GM10266 (cell line): Measurements from ENCODE around the gene GRIK4.

Source experiments
- DNase-seq: peaks from one replicate; pipeline ENCODE4 v3.0.0; 2012; ENCODE audit errors: extremely low spot score
- TF ChIP-seq, protein P1 (sequence below): IDR thresholded peaks from 2 replicates; pipeline ENCODE4 v1.5.1; 2012; ENCODE audit warnings: mild to moderate bottlenecking, low read depth; ENCODE audit not compliant: control insufficient read depth, insufficient read depth; ENCODE audit errors: missing control alignments

Gene GRIK4

GRCh38 chr11:120723751-120724150 is 212.2 kb downstream of the GRIK4 start:
- no peak for DNase-seq
- TF ChIP-seq, protein P1, sequence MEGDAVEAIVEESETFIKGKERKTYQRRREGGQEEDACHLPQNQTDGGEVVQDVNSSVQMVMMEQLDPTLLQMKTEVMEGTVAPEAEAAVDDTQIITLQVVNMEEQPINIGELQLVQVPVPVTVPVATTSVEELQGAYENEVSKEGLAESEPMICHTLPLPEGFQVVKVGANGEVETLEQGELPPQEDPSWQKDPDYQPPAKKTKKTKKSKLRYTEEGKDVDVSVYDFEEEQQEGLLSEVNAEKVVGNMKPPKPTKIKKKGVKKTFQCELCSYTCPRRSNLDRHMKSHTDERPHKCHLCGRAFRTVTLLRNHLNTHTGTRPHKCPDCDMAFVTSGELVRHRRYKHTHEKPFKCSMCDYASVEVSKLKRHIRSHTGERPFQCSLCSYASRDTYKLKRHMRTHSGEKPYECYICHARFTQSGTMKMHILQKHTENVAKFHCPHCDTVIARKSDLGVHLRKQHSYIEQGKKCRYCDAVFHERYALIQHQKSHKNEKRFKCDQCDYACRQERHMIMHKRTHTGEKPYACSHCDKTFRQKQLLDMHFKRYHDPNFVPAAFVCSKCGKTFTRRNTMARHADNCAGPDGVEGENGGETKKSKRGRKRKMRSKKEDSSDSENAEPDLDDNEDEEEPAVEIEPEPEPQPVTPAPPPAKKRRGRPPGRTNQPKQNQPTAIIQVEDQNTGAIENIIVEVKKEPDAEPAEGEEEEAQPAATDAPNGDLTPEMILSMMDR: no peak

GRCh38 chr11:120727752-120728151 is 216.2 kb downstream of the GRIK4 start:
- no peak for DNase-seq
- TF ChIP-seq, protein P1: no peak

DNA sequence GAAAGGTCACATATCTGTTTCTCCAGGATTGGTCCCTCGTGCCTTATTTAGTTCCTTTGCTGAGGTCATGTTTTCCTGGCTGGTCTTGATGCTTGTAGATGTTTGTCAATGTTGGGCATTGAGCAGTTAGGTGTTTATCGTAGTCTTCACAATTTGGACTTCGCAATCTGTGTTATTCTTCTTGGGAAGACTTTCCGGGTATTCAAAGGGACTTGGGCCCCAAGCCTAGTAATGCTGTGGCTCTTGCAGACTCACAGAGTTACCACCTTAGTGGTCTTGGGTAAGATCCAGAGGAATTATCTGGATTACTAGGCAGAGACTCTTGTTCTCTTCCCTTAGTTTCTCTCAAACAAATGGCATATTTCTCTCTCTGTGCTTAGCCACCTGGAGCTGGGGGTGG is 223.5 kb downstream of the GRIK4 start:
- DNase-seq: no peak
- TF ChIP-seq, protein P1: no peak

DNA sequence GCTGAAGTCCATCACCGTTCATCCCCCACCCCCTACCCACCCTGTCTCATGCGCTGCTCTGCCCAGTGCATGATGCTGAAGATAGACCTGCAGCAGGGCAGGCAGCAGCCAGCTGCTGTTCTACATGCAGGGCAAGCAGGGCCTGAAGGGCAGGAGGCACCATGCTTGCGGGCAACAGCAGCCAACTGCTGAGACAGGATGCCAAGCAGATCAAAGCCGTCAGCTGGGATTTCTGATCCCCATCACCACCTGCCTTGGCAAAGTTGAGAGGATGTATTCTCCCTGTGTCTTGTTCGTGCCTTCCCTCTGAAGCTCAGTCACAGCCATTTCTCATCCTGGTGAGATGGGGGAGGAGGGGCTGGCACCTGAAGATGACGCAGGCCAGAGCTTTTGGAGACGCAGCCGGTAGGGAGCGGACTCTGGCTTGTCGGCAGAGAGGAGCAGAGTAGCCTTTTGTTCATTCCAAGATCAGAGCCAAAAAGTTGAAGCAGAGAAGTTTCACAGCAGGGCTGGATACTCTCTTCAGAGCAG is 227.0 kb downstream of the GRIK4 start:
- no peak for DNase-seq
- TF ChIP-seq, protein P1: no peak

DNA sequence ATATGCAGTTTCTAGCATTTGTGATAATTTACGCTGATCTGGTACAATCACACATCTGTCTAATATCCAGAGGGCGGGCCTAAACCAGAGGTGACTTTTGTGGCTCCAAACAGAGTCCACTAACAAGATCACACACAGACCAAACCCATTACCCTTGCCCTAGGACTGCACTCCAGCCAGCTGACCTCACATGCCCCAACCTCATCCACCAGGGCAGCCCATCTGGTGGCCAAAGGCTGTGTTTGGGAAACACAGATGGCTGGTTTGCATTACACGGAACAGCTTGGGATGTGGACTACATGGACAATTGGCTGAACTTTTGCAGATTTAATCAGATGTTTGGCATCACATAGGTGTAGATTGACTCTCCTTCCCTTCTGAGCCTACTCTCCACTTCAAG is 228.2 kb downstream of the GRIK4 start:
- TF ChIP-seq, protein P1: no peak
- no peak for DNase-seq

DNA sequence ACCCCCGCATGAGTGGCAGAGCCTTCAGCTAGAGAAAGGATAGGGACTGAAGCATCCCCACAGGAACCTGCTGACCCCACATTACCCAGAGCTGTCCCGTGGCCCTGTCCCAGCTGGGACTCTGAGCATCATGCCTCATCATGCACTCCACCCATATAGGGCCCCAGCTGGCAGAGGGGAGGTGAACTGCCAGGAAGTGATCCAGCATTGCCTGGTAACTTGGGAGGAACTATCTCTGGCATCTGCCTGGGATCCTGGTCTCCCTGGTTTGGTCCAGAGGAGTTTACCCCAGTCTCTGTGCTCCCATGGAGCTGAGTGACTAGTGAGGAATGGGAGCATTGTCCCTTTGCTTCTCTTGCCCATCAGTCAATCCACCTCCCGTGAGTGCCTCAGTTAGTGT is 228.8 kb downstream of the GRIK4 start:
- DNase-seq: no peak
- TF ChIP-seq, protein P1: no peak

DNA sequence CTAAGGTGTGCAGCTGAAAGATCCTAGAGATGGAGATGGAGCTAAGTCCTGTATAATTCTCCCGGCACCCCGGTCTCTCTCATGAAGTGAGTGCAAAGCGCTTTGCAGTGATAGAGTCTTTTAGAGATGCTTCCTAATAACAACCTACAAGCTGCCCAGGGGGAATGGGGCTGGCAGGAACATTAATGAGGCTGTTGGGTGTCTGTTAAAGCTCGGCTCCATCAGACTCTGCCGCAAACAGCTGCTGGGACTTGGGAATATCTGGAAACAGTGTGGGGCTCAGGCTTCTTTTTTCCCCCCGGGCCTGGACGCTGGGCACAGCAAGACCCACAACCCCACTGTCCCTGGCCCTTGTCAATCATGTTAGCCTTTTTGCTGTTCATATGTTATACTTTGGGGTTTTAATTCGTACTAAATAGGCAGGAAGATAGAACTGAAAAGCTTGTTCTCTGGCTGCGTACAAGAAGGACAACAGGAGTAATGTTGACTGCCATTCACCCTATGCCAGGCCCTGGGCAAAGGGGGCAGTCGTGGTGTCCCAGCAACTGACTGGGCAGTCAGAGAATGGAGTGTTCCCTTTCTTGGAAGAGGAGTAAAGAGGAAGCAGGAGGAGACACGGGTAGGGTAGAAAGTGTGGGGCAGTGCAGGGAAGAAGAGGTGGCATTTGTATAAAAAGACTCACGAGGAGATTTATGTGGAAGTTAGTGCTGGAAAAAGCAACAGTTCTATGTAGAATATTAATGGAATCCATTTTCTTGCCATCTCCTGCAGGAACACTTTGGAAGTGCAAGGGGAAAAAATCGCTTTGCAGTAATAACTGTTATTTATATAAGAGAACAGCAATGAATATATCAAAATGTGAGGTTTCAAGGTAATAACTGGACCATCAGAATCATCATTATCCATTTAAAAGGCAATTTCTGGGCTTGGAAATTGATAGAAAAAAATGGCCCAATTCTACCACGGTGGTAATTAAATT is 232.8 kb downstream of the GRIK4 start:
- DNase-seq: no peak
- TF ChIP-seq, protein P1: no peak
